Pancreas (tissue), 10 donors: ENCODE results near the gene PIK3C2B. TPM values are rescaled to one million over a fixed set of nuclear protein-coding genes. Genes with fewer than 3 reads are reported as not detected.
"Not testable (repeated sequence)": the region's sequence is repeated elsewhere in the genome, so short reads cannot be mapped to it uniquely, and the experiment has no call there.

ENCODE experiments used
- ATAC-seq, 4 donors: fragments of 200-7000 bp; cut with Tn5 transposase; one replicate each; pipeline versions ENCODE4 v1.8.0 to v1.9.1; 2020; ENCODE audit warnings: mild to moderate bottlenecking in 4 of 4, moderate library complexity in 4 of 4
- DNase-seq, 6 donors: peaks; one replicate each; pipeline ENCODE4 v3.0.0-alpha.2; 2020
- FAIRE-seq: peaks from 2 replicates; lab custom pipeline; 2012; peaks lifted over from hg19 to GRCh38; lab: Jason Lieb, UNC
- H3K27ac ChIP-seq, 4 donors: fragments of 200-600 bp; sonication (generic); 1 replicate in 3 of 4; 2 replicates in 1 of 4; pipeline versions ENCODE4 v1.5.0 to v1.8.0; 2020
- H3K27me3 ChIP-seq, 4 donors: fragments of 200-600 bp; one replicate each; pipeline ENCODE4 v1.8.0; 2021
- H3K36me3 ChIP-seq, 3 donors: fragments of 200-600 bp; sonication (generic) in 1 of 3; one replicate each; pipeline versions ENCODE4 v1.5.0 to v1.8.0; 2020 to 2021
- H3K4me1 ChIP-seq, 3 donors: fragments of 200-600 bp; one replicate each; pipeline ENCODE4 v1.8.0; 2021
- H3K4me3 ChIP-seq, 4 donors: fragments of 200-600 bp; sonication (generic) in 2 of 4; one replicate each; pipeline versions ENCODE4 v1.5.0 to v1.8.0; 2020 to 2021
- H3K9me3 ChIP-seq, 4 donors: fragments of 200-600 bp; one replicate each; pipeline ENCODE4 v1.8.0; 2021
- WGBS, 2 donors: extraction: QIAGEN DNeasy Blood & Tissue Kit; methylation state at CpG; one replicate each; pipeline ENCODE4 v1.1.7; 2013; 5-methylcytosine and 5-hydroxymethylcytosine counted together
- intact Hi-C, 3 donors: fragments of 100-400 bp; cut with DNase I; formaldehyde crosslinking; loops; one replicate each; pipeline versions ENCODE4 v1.11.1 to v1.14.2; 2022
- polyA plus RNA-seq, 2 donors: library from polyadenylated mRNA; stranded (reverse); fragments of 200-250 nt; gene quantifications; one replicate each; pipeline ENCODE4 v1.2.3, GENCODE V29; 2013
- total RNA-seq, 6 donors: library from RNA; stranded (reverse); fragmentation: NEBNext Ultra II Directional in 4 of 6; extraction: Animal tissue kit (Norgen Biotek cat#: 25700) in 4 of 6; gene quantifications; one replicate each; pipeline versions ENCODE4 v1.2.1 to v1.2.4, GENCODE V29; 2021 to 2023
- TF ChIP-seq, protein P1 (sequence below), 4 donors: fragments of 200-600 bp; sonication (generic) in 3 of 4; IDR thresholded peaks; one replicate each; pipeline versions ENCODE4 v1.5.0 to v1.8.0; 2021; ENCODE audit warnings: antibody characterized with exemption in 4 of 4
- donor health status: healthy with polysubstance abuse.
- donor health status: DM: no; HTN: no; CAD: no; lungs with moderate emphysema.
- donor health status: DM: no; HTN: no; CAD: no.
- donor health status: control.
- donor health status: control.
- donor health status: Bipolar disorder and iron deficiency.
- donor health status: DM: yes; HTN: yes; CAD: no.
- donor health status: DM: no; HTN: no; CAD: no.
- donor health status: DM: no; HTN: no; CAD: no.
- donor health status: DM: yes; HTN: yes; CAD: no.

Gene PIK3C2B
- total and polyA plus RNA-seq, 8 donors, result 5.4 to 17.5 (median 9.7) TPM

DNA sequence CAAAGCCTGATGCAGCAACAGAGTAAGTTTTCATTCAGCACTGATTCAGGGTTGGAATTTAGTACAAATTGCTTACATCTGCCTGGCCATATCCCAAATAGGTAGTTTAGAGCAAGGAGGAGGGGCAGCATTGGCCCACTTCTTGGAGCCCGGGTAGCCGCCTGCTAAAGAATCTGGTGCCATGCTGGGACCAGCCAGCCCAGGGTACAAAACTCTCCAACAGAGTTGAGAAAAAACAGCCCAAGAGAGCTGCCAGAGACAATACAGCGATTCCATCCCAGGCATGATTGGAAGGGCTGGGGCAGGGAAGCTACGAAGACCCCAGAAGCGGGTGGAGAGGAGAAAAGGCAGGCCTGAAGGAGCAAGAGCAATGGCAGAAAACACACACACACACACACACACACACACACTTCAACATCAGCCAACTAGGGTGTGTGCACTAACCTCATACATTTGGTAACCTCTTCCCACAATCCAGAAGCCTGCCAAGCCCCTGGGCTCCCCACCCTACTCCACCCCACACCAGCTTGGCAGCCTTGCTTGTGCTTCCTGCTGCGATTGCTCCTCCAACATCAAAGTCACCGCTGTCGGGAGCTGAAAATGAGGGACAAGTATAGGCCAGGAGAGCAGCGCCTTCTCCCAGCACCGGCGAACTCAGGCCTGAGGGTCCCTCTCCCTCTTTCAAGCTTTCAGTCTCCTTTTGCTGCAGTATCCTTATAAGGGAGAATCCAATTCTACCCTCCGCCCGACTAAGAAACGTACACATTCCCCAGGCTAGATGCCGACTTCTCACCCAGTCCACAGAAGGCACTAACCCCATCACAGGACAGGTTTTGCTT is 1.2 kb downstream of the PIK3C2B start:
- ATAC-seq, result peak; percentile 21 to 62 (median 58)
- peaks cover 8 to 12% (median 10%) of the 10 kb centered on the region in 3 donors for H3K4me1 ChIP-seq
- peak overlapping the region; percentile 62 to 72 (median 64) for H3K4me3 ChIP-seq
- H3K27me3 ChIP-seq, result no peaks in the 10 kb centered on the region
- no peaks in the 10 kb centered on the region for H3K36me3 ChIP-seq
- no peaks in the 10 kb centered on the region for H3K9me3 ChIP-seq
- TF ChIP-seq, protein P1, sequence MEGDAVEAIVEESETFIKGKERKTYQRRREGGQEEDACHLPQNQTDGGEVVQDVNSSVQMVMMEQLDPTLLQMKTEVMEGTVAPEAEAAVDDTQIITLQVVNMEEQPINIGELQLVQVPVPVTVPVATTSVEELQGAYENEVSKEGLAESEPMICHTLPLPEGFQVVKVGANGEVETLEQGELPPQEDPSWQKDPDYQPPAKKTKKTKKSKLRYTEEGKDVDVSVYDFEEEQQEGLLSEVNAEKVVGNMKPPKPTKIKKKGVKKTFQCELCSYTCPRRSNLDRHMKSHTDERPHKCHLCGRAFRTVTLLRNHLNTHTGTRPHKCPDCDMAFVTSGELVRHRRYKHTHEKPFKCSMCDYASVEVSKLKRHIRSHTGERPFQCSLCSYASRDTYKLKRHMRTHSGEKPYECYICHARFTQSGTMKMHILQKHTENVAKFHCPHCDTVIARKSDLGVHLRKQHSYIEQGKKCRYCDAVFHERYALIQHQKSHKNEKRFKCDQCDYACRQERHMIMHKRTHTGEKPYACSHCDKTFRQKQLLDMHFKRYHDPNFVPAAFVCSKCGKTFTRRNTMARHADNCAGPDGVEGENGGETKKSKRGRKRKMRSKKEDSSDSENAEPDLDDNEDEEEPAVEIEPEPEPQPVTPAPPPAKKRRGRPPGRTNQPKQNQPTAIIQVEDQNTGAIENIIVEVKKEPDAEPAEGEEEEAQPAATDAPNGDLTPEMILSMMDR (IDR thresholded peaks at IDR 0.05), result no peak
- no peak for FAIRE-seq
- peak in 5 of 6 donors; percentile 64 to 85 (median 73) for DNase-seq
- H3K27ac ChIP-seq, result peak overlapping the region; percentile 85 to 91 (median 88)
- WGBS, 2 donors, result 5 to 6% methylated on average over 12 to 15 of the region's 15 CpGs
- intact Hi-C loops, result loop anchor here in 1 of 3 donors (10.0 kb wide), 1 partner anchor 49 kb away; no protein-coding TSS in a partner anchor

DNA sequence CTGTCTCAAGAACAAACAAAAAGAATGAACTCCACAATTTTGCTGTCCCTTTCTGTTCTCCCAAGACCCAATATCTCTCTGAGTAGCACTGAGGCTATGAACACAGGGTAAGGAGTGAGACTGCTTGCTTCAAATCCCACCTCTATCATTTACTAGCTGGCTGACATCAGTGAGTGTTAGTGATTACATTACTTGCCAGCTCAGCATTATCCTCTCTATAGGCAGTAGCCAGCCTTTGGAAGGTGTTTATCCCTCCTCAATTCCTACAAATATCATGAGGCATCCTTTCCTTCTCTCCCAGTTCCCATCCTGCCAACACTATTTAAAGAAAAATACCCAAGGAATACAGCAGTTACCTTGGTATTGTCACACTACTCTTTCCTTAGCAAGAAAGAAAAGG is 3.0 kb downstream of the PIK3C2B start:
- no peaks in the 10 kb centered on the region for H3K27me3 ChIP-seq
- ATAC-seq (no peak), FAIRE-seq (no peak), DNase-seq (no peak)
- H3K36me3 ChIP-seq, result no peaks in the 10 kb centered on the region
- peak overlapping the region in 1 of 4 donors; percentile 64 for H3K4me3 ChIP-seq
- H3K27ac ChIP-seq, result peak overlapping the region in 1 of 4 donors; percentile 91
- TF ChIP-seq, protein P1 (IDR thresholded peaks at IDR 0.05), result no peak
- no peaks in the 10 kb centered on the region for H3K9me3 ChIP-seq
- peaks cover 8 to 12% (median 10%) of the 10 kb centered on the region in 3 donors for H3K4me1 ChIP-seq
- intact Hi-C loops, result loop anchor here in 1 of 3 donors (10.0 kb wide), 1 partner anchor 47 kb away; no protein-coding TSS in a partner anchor

DNA sequence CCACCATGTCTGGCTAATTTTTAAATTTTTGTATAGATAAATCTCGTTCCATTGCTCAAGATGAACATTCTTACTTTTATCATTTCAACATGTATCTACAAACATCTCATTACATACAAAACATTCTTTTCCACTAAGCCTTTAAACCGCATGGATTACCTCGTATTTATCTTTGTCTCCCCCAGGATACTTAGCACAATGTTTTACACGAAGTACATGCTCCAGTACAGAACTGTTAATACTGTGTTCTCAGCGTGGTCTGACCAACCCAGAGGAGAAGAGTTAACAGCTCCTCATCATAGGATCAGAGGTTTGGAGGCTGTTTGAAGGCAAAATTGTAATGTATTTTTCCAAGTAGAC is 7.4 kb downstream of the PIK3C2B start:
- peaks cover 0 to 2% (median 0%) of the 10 kb centered on the region in 3 donors for H3K4me1 ChIP-seq
- ATAC-seq (no peak), FAIRE-seq (no peak), DNase-seq (no peak)
- H3K27ac ChIP-seq, result no peak overlapping the region
- H3K36me3 ChIP-seq, result no peaks in the 10 kb centered on the region
- H3K27me3 ChIP-seq, result no peaks in the 10 kb centered on the region
- WGBS, 2 donors, result 75 to 82% methylated on average over 5 of the region's 5 CpGs
- TF ChIP-seq, protein P1 (IDR thresholded peaks at IDR 0.05), result no peak
- H3K4me3 ChIP-seq, result no peak overlapping the region
- H3K9me3 ChIP-seq, result no peaks in the 10 kb centered on the region
- intact Hi-C loops, result no loop called here

DNA sequence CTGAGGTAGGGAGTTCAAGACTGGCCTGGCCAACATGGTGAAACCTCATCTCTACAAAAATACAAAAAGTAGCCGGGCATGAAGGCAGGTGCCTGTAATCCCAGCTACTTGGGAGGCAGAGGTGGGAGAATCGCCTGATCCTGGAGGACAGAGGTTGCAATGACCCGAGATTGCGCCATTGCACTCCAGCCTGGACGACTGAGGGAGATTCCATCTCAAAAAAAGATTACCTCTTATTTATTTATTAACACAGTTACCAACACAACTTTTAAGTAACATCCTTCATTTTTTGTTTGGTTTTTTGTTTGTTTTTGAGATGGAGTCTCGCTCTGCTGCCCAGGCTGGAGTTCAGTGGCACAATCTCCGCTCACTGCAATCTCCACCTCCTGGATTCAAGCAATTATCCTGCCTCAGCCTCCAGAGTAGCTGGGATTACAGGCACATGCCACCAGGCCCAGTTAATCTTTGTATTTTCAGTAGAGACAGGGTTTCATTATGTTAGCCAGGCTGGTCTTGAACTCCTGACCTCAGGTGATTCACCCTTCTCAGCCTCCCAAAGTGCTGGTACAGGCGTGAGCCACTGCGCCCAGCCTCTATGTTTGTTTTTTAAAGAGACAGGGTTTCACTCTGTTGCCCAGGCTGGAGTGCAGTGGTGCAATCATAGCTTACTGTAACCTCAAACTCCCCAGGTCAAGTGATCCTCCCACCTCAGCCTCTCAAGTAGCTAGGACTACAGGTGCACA is 7.9 kb downstream of the PIK3C2B start:
- H3K4me1 ChIP-seq, DNase-seq, H3K4me3 ChIP-seq, H3K27ac ChIP-seq, ATAC-seq, H3K36me3 ChIP-seq, H3K27me3 ChIP-seq, H3K9me3 ChIP-seq, FAIRE-seq, intact Hi-C loops: not testable (repeated sequence)
- 84 to 89% methylated on average over 9 of the region's 9 CpGs for WGBS, 2 donors

DNA sequence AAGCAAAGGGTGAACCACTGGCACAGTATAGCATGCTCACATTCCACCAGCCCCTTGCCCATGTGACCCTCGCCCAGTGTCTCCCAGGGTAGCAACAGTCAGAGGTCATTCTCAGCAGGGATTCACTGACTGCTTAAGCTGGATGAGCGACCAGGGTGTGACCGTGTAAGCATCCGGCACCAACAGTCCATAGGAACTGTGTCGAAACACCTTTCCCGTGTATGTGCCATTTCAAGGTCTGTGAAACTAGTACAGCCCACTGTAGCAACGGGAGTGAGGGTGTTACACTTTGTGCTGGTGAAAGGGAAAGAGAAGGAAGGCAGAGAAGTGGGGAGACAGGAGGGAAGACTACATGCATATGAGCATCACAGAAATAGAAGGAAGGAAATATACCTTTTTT is 10.8 kb downstream of the PIK3C2B start:
- H3K27ac ChIP-seq, result no peak overlapping the region
- no peaks in the 10 kb centered on the region for H3K36me3 ChIP-seq
- no peak for FAIRE-seq
- WGBS, 2 donors, result 79 to 84% methylated on average over 7 of the region's 7 CpGs
- H3K27me3 ChIP-seq, result no peaks in the 10 kb centered on the region
- peaks cover 0 to 16% (median 14%) of the 10 kb centered on the region in 3 donors for H3K4me1 ChIP-seq
- TF ChIP-seq, protein P1 (IDR thresholded peaks at IDR 0.05), result no peak
- no peak for ATAC-seq
- no peaks in the 10 kb centered on the region for H3K9me3 ChIP-seq
- intact Hi-C loops, result no loop called here
- DNase-seq, result no peak
- no peak overlapping the region for H3K4me3 ChIP-seq
